Left lung (tissue), 10 donors: ENCODE data around the gene GABPB1. TPM values are rescaled to one million over a fixed set of nuclear protein-coding genes. Genes with fewer than 3 reads are reported as not detected.

Experiments
- ATAC-seq: fragments of 200-7000 bp; cut with Tn5 transposase; one replicate; pipeline ENCODE4 v1.9.1; 2020; ENCODE audit warnings: moderate library complexity
- DNase-seq, 4 donors: peaks; one replicate each; pipeline ENCODE4 v3.0.0-alpha.2; 2013 to 2020
- H3K27ac ChIP-seq, 2 donors: fragments of 200-600 bp; sonication (generic) in 1 of 2; one replicate each; pipeline versions ENCODE4 v1.5.0 to v1.8.0; 2020 to 2021
- H3K27me3 ChIP-seq, 2 donors: fragments of 200-600 bp; sonication (generic) in 1 of 2; one replicate each; pipeline versions ENCODE4 v1.5.0 to v1.8.0; 2020 to 2021
- H3K36me3 ChIP-seq, 2 donors: fragments of 200-600 bp; sonication (generic) in 1 of 2; one replicate each; pipeline versions ENCODE4 v1.5.0 to v1.8.0; 2020 to 2021
- H3K4me1 ChIP-seq, 2 donors: fragments of 200-600 bp; one replicate each; pipeline ENCODE4 v1.8.0; 2021
- H3K4me3 ChIP-seq, 2 donors: fragments of 200-600 bp; sonication (generic) in 1 of 2; one replicate each; pipeline versions ENCODE4 v1.5.0 to v1.8.0; 2020 to 2021; ENCODE audit warnings: mild to moderate bottlenecking in 1 of 2
- H3K9me3 ChIP-seq, 2 donors: fragments of 200-600 bp; sonication (generic) in 1 of 2; one replicate each; pipeline versions ENCODE4 v1.5.0 to v1.8.0; 2020 to 2021
- intact Hi-C, 2 donors: fragments of 100-400 bp; cut with DNase I; formaldehyde crosslinking; loops; one replicate each; pipeline versions ENCODE4 v1.11.2 to v1.14.2; 2022
- polyA plus RNA-seq, 6 donors: library from polyadenylated mRNA; unstranded; fragments of 120-200 nt; gene quantifications; one replicate each; pipeline ENCODE4 v1.2.1, GENCODE V29; 2013; ENCODE audit not compliant: insufficient read length in 6 of 6
- total RNA-seq, 2 donors: library from RNA; stranded (reverse); fragmentation: NEBNext Ultra II Directional; extraction: Animal tissue kit (Norgen Biotek cat#: 25700); gene quantifications; one replicate each; pipeline ENCODE4 v1.2.1, GENCODE V29; 2021
- TF ChIP-seq, protein P1 (sequence below), 2 donors: fragments of 200-600 bp; sonication (generic) in 1 of 2; IDR thresholded peaks; one replicate each; pipeline versions ENCODE4 v1.5.0 to v1.8.0; 2021; ENCODE audit warnings: antibody characterized with exemption in 2 of 2
- donor health status: DM: no; HTN: yes; CAD: no.
- donor health status: DM: no; HTN: no; CAD: no.

Gene GABPB1
- total and polyA plus RNA-seq, 8 donors, result 17.8 to 40.0 (median 36.7) TPM

DNA sequence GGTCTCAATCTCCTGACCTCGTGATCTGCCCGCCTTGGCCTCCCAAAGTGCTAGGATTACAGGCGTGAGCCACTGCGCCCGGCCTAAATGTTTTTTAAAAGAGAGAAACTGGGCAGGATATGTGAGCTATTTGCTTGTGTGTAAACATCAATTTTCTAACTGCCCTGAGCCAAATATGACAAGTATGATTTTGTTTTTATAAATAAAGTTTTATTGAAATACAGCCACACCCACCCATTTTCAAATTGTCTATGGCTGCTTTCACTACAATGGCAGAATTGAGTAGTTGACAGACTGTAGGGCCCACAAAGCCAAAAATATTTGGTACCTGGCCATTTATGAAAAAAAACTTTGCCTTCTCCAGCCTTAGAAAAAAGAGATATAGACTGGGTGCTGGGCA is 73.6 kb downstream of the GABPB1 start:
- Histone ChIP-seq H3K27me3 (no peaks in the 10 kb centered on the region), H3K4me1 (peaks cover 0 to 18% of the 10 kb centered on the region in 2 donors), H3K4me3 (no peak overlapping the region), H3K9me3 (no peaks in the 10 kb centered on the region), H3K27ac (no peak overlapping the region), H3K36me3 (peaks cover 0 to 32% of the 10 kb centered on the region in 2 donors)
- intact Hi-C loops, result no loop called here
- DNase-seq (no peak), ATAC-seq (no peak)
- TF ChIP-seq, protein P1, sequence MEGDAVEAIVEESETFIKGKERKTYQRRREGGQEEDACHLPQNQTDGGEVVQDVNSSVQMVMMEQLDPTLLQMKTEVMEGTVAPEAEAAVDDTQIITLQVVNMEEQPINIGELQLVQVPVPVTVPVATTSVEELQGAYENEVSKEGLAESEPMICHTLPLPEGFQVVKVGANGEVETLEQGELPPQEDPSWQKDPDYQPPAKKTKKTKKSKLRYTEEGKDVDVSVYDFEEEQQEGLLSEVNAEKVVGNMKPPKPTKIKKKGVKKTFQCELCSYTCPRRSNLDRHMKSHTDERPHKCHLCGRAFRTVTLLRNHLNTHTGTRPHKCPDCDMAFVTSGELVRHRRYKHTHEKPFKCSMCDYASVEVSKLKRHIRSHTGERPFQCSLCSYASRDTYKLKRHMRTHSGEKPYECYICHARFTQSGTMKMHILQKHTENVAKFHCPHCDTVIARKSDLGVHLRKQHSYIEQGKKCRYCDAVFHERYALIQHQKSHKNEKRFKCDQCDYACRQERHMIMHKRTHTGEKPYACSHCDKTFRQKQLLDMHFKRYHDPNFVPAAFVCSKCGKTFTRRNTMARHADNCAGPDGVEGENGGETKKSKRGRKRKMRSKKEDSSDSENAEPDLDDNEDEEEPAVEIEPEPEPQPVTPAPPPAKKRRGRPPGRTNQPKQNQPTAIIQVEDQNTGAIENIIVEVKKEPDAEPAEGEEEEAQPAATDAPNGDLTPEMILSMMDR (IDR thresholded peaks at IDR 0.05), result no peak

DNA sequence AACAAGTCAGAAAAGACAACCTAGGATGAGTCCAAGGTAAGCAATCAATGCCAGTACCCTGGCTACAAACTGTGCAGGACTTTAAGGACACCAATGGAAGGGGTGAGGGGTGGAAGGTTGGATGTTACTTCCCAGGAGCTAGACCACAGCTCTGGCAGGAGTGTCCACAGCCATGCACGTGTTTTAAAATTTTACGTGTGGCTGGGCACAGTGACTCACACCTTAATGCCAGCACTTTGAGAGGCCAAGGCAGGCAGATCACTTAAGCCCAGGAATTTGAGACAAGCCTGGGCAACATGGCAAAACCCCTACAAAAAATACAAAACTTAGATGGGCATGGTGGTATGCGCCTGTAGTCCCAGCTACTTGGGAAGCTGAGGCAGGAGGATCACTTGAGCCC is 74.7 kb downstream of the GABPB1 start:
- ATAC-seq (no peak), DNase-seq (no peak)
- Histone ChIP-seq H3K36me3 (peaks cover 0 to 23% of the 10 kb centered on the region in 2 donors), H3K4me3 (no peak overlapping the region), H3K9me3 (no peaks in the 10 kb centered on the region), H3K4me1 (peaks cover 0 to 22% of the 10 kb centered on the region in 2 donors), H3K27ac (no peak overlapping the region), H3K27me3 (no peaks in the 10 kb centered on the region)
- intact Hi-C loops, result no loop called here
- TF ChIP-seq, protein P1 (IDR thresholded peaks at IDR 0.05), result no peak

DNA sequence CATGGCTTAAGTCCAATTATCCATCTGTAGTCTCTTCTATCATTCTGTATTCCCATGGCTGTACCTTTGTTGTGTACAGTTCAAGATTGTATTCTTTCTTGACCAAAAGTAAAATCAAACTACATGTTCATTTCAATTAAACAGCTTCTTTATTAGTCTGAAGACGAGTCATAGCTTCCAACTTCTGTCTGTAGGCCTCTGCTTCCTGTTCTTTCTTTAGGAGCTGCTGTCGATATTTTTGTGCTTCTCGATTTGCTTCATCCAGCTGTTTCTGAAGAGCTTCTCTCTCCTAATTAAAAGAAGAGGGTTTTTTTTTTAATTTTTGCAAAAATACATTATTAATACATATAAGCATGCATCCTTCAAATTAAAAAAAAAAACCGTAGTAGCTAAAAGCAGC is 76.5 kb downstream of the GABPB1 start:
- intact Hi-C loops, result no loop called here
- Histone ChIP-seq H3K36me3 (peaks cover 0 to 11% of the 10 kb centered on the region in 2 donors), H3K9me3 (no peaks in the 10 kb centered on the region), H3K4me3 (no peak overlapping the region), H3K27ac (peak overlapping the region in 1 of 2 donors; percentile 73), H3K4me1 (peaks cover 0 to 22% of the 10 kb centered on the region in 2 donors), H3K27me3 (no peaks in the 10 kb centered on the region)
- DNase-seq (peak in 1 of 4 donors; percentile 3), ATAC-seq (no peak)
- TF ChIP-seq, protein P1 (IDR thresholded peaks at IDR 0.05), result no peak

DNA sequence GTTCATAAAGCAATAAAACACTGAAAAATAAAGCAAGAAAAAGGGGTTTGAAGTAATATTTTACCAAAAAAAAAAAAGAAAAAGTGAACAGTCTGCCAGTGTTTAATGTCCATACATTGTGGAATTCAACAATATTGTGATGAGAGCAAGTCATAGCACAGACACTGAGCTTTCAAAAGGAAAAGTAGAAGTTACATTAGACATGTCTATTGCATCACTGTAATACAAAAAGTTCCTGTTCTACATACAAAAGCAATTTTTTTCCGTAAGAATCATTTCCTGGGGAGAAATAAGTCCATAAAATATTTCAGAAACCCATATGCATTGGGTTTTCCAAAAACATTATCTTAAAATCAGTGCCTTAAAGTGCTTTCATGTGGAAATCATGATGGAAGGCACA is 77.6 kb downstream of the GABPB1 start:
- no peak for DNase-seq
- ATAC-seq, result no peak
- TF ChIP-seq, protein P1 (IDR thresholded peaks at IDR 0.05), result no peak
- Histone ChIP-seq H3K27ac (peak overlapping the region in 1 of 2 donors; percentile 73), H3K27me3 (no peaks in the 10 kb centered on the region), H3K4me1 (peaks cover 0 to 22% of the 10 kb centered on the region in 2 donors), H3K9me3 (no peaks in the 10 kb centered on the region), H3K36me3 (peaks cover 0 to 10% of the 10 kb centered on the region in 2 donors), H3K4me3 (no peak overlapping the region)
- intact Hi-C loops, result no loop called here

DNA sequence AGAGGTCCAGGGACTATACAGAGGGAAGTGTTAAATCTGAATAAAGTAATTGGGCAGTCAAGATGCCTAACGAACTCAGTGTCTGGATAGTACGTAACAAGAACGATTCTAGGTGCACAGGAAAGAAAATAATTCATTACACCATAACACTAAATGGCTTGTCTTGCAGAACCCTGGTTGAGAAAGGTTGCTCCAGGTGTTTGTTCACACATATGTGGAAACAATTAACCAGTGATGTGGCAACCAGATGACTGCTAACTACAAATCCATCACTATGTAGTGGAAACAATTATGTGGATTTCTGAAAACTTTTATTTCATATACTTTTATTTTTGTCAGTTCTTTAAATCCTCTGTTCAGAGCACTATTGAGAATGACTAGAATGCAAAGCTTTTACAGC is 79.1 kb downstream of the GABPB1 start:
- DNase-seq (no peak), ATAC-seq (no peak)
- intact Hi-C loops, result no loop called here
- TF ChIP-seq, protein P1 (IDR thresholded peaks at IDR 0.05), result no peak
- Histone ChIP-seq H3K27me3 (no peaks in the 10 kb centered on the region), H3K9me3 (no peaks in the 10 kb centered on the region), H3K4me1 (peaks cover 0 to 22% of the 10 kb centered on the region in 2 donors), H3K4me3 (no peak overlapping the region), H3K36me3 (peaks cover 0 to 10% of the 10 kb centered on the region in 2 donors), H3K27ac (peak overlapping the region in 1 of 2 donors; percentile 73)
